Neutrophil (primary cell): ENCODE results near the gene COLGALT1.

Experiments used
- H3K27ac ChIP-seq: fragments of 200-600 bp; sonication (generic); 2 replicates; pipeline ENCODE4 v1.5.1; 2016; ENCODE audit warnings: mild to moderate bottlenecking, moderate library complexity
- H3K27me3 ChIP-seq: fragments of 200-600 bp; sonication (generic); 2 replicates; pipeline ENCODE4 v1.6.0; 2016; ENCODE audit warnings: mild to moderate bottlenecking
- H3K36me3 ChIP-seq: fragments of 200-600 bp; sonication (generic); 2 replicates; pipeline ENCODE4 v1.5.1; 2017
- H3K4me1 ChIP-seq, 2 experiments: fragments of 200-600 bp in 1 of 2; sonication (generic) in 1 of 2; 1 replicate in 1 of 2; 2 replicates in 1 of 2; pipeline versions ENCODE4 v1.5.1 to v1.6.1; 2013 to 2016; ENCODE audit warnings: low read depth in 1 of 2, low read length in 1 of 2, mild to moderate bottlenecking in 1 of 2, moderate library complexity in 1 of 2; ENCODE audit not compliant: control insufficient read depth in 1 of 2, insufficient read depth in 1 of 2
- H3K4me3 ChIP-seq, 2 experiments: fragments of 200-600 bp in 1 of 2; sonication (generic) in 1 of 2; 1 replicate in 1 of 2; 2 replicates in 1 of 2; pipeline ENCODE4 v1.5.1; 2013 to 2016; ENCODE audit warnings: low read depth in 1 of 2, low read length in 1 of 2, mild to moderate bottlenecking in 1 of 2, moderate library complexity in 1 of 2
- H3K9me3 ChIP-seq: fragments of 200-600 bp; sonication (generic); 2 replicates; pipeline ENCODE4 v1.5.1; 2016
- CTCF ChIP-seq: fragments of 200-600 bp; sonication (generic); IDR thresholded peaks from 2 replicates; pipeline ENCODE4 v1.5.1; 2016; ENCODE audit warnings: antibody characterized with exemption

The COLGALT1 gene

DNA sequence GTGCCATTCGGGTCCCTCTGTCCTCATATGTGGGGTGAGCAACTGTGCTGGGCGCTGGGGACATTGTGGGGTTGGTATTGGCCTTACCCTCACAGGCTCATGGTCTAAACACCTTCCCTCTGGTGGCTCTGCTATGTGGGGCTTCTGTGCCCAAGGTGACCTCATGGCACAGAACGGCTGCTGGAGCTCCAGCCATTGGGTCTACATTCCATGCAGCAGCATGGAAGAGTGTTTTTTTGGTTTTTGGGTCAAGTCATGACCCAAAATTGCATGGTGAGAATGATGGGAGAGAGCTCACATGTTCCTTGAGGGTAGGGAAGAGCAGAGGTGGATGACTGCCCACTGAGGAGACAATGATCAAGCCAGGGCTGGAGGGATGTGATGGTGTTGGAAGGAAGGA lies 26.8 kb upstream of the COLGALT1 start:
- Histone ChIP-seq H3K9me3 (no peaks in the 10 kb centered on the region), H3K4me3 (no peak overlapping the region), H3K4me1 (peaks cover 22 to 23% of the 10 kb centered on the region in 2 experiments), H3K36me3 (no peaks in the 10 kb centered on the region), H3K27me3 (no peaks in the 10 kb centered on the region), H3K27ac (no peak overlapping the region)
- TF ChIP-seq CTCF, result no peak

DNA sequence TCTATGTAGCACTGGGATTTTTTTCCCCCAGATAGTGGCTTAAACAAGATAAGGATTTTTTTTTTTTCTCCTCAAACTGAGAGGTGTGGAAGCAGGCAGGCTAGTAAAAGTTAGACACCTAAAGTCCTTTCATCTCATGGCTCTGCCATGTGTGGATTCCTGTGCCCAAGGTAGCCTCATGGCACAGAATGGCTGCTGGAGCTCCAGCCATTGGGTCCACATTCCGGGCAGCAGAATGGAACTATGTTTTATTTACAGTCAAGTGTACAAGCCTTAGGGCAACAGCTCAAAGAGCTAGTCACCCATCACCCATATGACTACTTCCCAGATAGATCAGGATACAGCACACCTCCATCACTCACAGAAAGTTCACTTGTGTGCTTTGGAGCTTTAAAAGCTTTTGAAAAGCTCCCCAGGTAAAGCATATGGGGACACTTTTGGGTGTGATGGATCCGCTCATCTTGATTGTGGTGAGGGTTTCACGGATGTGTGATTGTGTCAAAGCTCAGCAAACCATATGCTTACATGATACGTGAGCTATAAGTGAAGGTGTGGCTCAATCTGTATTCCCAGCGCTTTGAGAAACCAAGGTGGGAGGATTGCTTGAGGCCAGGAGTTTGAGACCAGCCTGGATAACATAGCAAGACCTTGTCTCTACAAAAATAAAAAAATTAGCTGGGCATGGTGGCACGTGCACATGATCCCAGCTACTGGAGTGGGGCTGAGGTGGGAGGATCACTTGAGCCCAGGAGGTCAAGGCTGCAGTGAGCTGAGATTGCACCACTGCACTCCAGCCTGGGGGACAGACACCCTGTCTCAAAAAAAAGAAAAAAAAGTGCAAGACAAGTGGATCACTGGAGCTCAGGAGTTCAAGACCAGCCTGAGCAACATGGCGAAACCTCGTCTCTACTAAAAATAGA lies 25.9 kb upstream of the COLGALT1 start:
- no peaks in the 10 kb centered on the region for H3K36me3 ChIP-seq
- no peak overlapping the region for H3K27ac ChIP-seq
- H3K9me3 ChIP-seq, result no peaks in the 10 kb centered on the region
- no peaks in the 10 kb centered on the region for H3K27me3 ChIP-seq
- TF ChIP-seq CTCF, result no peak
- H3K4me1 ChIP-seq, result peaks cover 14% of the 10 kb centered on the region in 2 experiments
- H3K4me3 ChIP-seq, result no peak overlapping the region

- TF ChIP-seq CTCF, result no peak
- H3K4me3 ChIP-seq, result no peak overlapping the region
- H3K4me1 ChIP-seq, result peaks cover 4 to 7% of the 10 kb centered on the region in 2 experiments
- H3K27me3 ChIP-seq, result no peaks in the 10 kb centered on the region
- peak overlapping the region; percentile 25 for H3K27ac ChIP-seq
- no peaks in the 10 kb centered on the region for H3K36me3 ChIP-seq
- no peaks in the 10 kb centered on the region for H3K9me3 ChIP-seq
Observed at GRCh38 chr19:17530586-17530985, 24.9 kb upstream of the COLGALT1 start.

- no peak for TF ChIP-seq CTCF
- Histone ChIP-seq H3K27ac (no peak overlapping the region), H3K4me1 (peaks cover 4 to 7% of the 10 kb centered on the region in 2 experiments), H3K27me3 (no peaks in the 10 kb centered on the region), H3K36me3 (no peaks in the 10 kb centered on the region), H3K4me3 (no peak overlapping the region), H3K9me3 (no peaks in the 10 kb centered on the region)
Observed at GRCh38 chr19:17532116-17532515, 23.3 kb upstream of the COLGALT1 start.

DNA sequence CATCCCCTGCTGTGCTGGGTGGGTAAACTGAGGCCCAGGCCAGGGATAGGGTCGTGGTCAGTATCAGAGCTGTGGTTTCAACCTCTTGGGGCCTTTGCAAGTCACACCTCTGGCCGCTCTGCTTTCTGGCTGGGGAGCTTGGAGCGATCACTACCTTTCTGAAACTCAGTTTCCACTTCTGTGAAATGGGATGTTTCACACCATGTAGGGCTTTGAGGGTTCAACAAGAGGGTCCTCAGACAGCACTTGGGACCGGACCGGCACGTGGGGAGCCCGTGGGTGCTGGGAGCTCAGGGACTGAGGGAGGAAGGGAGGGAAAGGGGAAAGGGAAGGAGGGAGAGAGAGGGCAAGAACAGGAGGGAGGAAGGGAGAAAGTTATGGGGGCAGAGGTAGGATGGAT lies 22.9 kb upstream of the COLGALT1 start:
- TF ChIP-seq CTCF, result no peak
- Histone ChIP-seq H3K9me3 (no peaks in the 10 kb centered on the region), H3K27me3 (no peaks in the 10 kb centered on the region), H3K36me3 (no peaks in the 10 kb centered on the region), H3K4me3 (no peak overlapping the region), H3K27ac (no peak overlapping the region), H3K4me1 (peaks cover 4 to 7% of the 10 kb centered on the region in 2 experiments)
